HepG2 (cell line): Measurements from ENCODE around the gene SLC41A1. TPM values are rescaled to one million over a fixed set of nuclear protein-coding genes. Genes with fewer than 3 reads are reported as not detected.
A peak's percentile ranks its signal among the peaks of the same experiment; 100 is the strongest.

Experiments
- HCFC1 ChIP-seq: fragments of 150-350 bp; IDR thresholded peaks from 2 replicates; pipeline ENCODE4 v1.6.1; 2014; ENCODE audit warnings: low read depth, low read length
- HDAC2 ChIP-seq: sonication (generic); formaldehyde crosslinking; IDR thresholded peaks from 2 replicates; pipeline ENCODE4 v1.4.0; 2020; ENCODE audit warnings: missing genetic modification reagents
- ISL2 ChIP-seq: sonication (generic); formaldehyde crosslinking; IDR thresholded peaks from 2 replicates; pipeline ENCODE4 v1.5.0; 2020; ENCODE audit warnings: missing genetic modification reagents
- KDM6A ChIP-seq: IDR thresholded peaks from 2 replicates; pipeline ENCODE4 v1.6.1; 2016; ENCODE audit warnings: low read depth
- MAF1 ChIP-seq: sonication (generic); formaldehyde crosslinking; IDR thresholded peaks from 2 replicates; pipeline ENCODE4 v1.5.0; 2020; ENCODE audit warnings: missing genetic modification reagents, borderline replicate concordance
- NFATC3 ChIP-seq: sonication (generic); formaldehyde crosslinking; IDR thresholded peaks from 2 replicates; pipeline ENCODE4 v1.5.1; 2020; ENCODE audit warnings: mild to moderate bottlenecking, missing genetic modification reagents
- ONECUT2 ChIP-seq: sonication (generic); formaldehyde crosslinking; IDR thresholded peaks from 2 replicates; pipeline ENCODE4 v1.4.0; 2020; ENCODE audit warnings: missing genetic modification reagents
- RARG ChIP-seq: sonication (generic); formaldehyde crosslinking; IDR thresholded peaks from 2 replicates; pipeline ENCODE4 v1.4.0; 2020; ENCODE audit warnings: low read depth, mild to moderate bottlenecking, missing genetic modification reagents
- RNF2 ChIP-seq: fragments of 450-650 bp; conservative IDR thresholded peaks from 2 replicates; pipeline ENCODE4 v1.6.1; 2016; ENCODE audit warnings: low read depth
- SP5 ChIP-seq: IDR thresholded peaks from 2 replicates; pipeline ENCODE4 v1.6.1; 2016; ENCODE audit warnings: low read depth, borderline replicate concordance
- SRSF9 ChIP-seq: fragments of 200-400 bp; formaldehyde crosslinking; IDR thresholded peaks from 2 replicates; pipeline ENCODE4 v1.6.1; 2018; ENCODE audit warnings: borderline replicate concordance, mild to moderate bottlenecking, low read depth, low read length; ENCODE audit not compliant: insufficient read depth, poor library complexity, severe bottlenecking
- U2AF2 ChIP-seq: fragments of 200-400 bp; formaldehyde crosslinking; IDR thresholded peaks from 2 replicates; pipeline ENCODE4 v1.6.1; 2017; ENCODE audit warnings: low read depth, mild to moderate bottlenecking, low read length
- YEATS4 ChIP-seq: sonication (generic); formaldehyde crosslinking; IDR thresholded peaks from 2 replicates; pipeline ENCODE4 v1.4.0; 2020; ENCODE audit warnings: missing genetic modification reagents, borderline replicate concordance
- ZNF121 ChIP-seq: sonication (generic); formaldehyde crosslinking; IDR thresholded peaks from 2 replicates; pipeline ENCODE4 v1.5.0; 2020; ENCODE audit warnings: mild to moderate bottlenecking, missing genetic modification reagents
- ZNF138 ChIP-seq: sonication (generic); formaldehyde crosslinking; IDR thresholded peaks from 2 replicates; pipeline ENCODE4 v1.5.0; 2020; ENCODE audit warnings: mild to moderate bottlenecking, low read depth, missing genetic modification reagents
- ZNF256 ChIP-seq: sonication (generic); formaldehyde crosslinking; conservative IDR thresholded peaks from 2 replicates; pipeline ENCODE4 v1.4.0; 2020; ENCODE audit warnings: missing genetic modification reagents
- ZNF343 ChIP-seq: sonication (generic); formaldehyde crosslinking; IDR thresholded peaks from 2 replicates; pipeline ENCODE4 v1.4.0; 2020; ENCODE audit warnings: mild to moderate bottlenecking, missing genetic modification reagents
- ZNF569 ChIP-seq: sonication (generic); formaldehyde crosslinking; IDR thresholded peaks from 2 replicates; pipeline ENCODE4 v1.5.0; 2020; ENCODE audit warnings: mild to moderate bottlenecking, missing genetic modification reagents, moderate library complexity, borderline replicate concordance
- ZNF615 ChIP-seq: sonication (generic); formaldehyde crosslinking; IDR thresholded peaks from 2 replicates; pipeline ENCODE4 v1.5.0; 2020; ENCODE audit warnings: mild to moderate bottlenecking, missing genetic modification reagents, borderline replicate concordance
- ZNF616 ChIP-seq: sonication (generic); formaldehyde crosslinking; IDR thresholded peaks from 2 replicates; pipeline ENCODE4 v1.5.0; 2020; ENCODE audit warnings: low read depth, mild to moderate bottlenecking, missing genetic modification reagents
- ZNF790 ChIP-seq: sonication (generic); formaldehyde crosslinking; IDR thresholded peaks from 2 replicates; pipeline ENCODE4 v1.8.0; 2022; ENCODE audit warnings: missing genetic modification reagents, mild to moderate bottlenecking, borderline replicate concordance
- ZNF878 ChIP-seq: sonication (generic); formaldehyde crosslinking; IDR thresholded peaks from 2 replicates; pipeline ENCODE4 v1.8.1; 2023; ENCODE audit warnings: mild to moderate bottlenecking, missing genetic modification reagents, moderate library complexity
- polyA plus RNA-seq, 8 experiments: library from polyadenylated mRNA; depleted of rRNA in 3 of 8; stranded (reverse) in 7 of 8; unstranded in 1 of 8; fragments of >200 nt; fragmentation: Illumina TruSeq in 4 of 8; extraction: Trizol in 4 of 8; gene quantifications; 2 replicates each; pipeline versions ENCODE4 v1.2.1 to v1.2.3, GENCODE V29; 2011 to 2016; ENCODE audit warnings: low read depth in 4 of 8, missing spikeins in 1 of 8, mixed read lengths in 1 of 8; ENCODE audit not compliant: insufficient read depth in 1 of 8
- total RNA-seq, 5 experiments: library from RNA; depleted of rRNA; stranded (reverse); fragments of >200 nt; fragmentation: Illumina TruSeq; extraction: Trizol; gene quantifications; 2 replicates each; pipeline ENCODE4 v1.2.3, GENCODE V29; 2016; ENCODE audit warnings: low read depth in 1 of 5
- TF ChIP-seq, protein P1 (sequence below): sonication (generic); formaldehyde crosslinking; IDR thresholded peaks from 2 replicates; pipeline ENCODE4 v1.4.0; 2020; ENCODE audit warnings: missing genetic modification reagents
- TF ChIP-seq, protein P2 (sequence below): sonication (generic); formaldehyde crosslinking; IDR thresholded peaks from 2 replicates; pipeline ENCODE4 v1.4.0; 2020; ENCODE audit warnings: mild to moderate bottlenecking, missing genetic modification reagents
- TF ChIP-seq, protein P3 (sequence below): sonication (generic); formaldehyde crosslinking; IDR thresholded peaks from 2 replicates; pipeline ENCODE4 v1.5.0; 2020; ENCODE audit warnings: mild to moderate bottlenecking, missing genetic modification reagents, borderline replicate concordance

SLC41A1 gene
- total and polyA plus RNA-seq, 2 of the 13 experiments (the other 11 are each of a cell fraction or from before 2014, with no cell fraction given): 2.2 to 4.6 TPM

DNA sequence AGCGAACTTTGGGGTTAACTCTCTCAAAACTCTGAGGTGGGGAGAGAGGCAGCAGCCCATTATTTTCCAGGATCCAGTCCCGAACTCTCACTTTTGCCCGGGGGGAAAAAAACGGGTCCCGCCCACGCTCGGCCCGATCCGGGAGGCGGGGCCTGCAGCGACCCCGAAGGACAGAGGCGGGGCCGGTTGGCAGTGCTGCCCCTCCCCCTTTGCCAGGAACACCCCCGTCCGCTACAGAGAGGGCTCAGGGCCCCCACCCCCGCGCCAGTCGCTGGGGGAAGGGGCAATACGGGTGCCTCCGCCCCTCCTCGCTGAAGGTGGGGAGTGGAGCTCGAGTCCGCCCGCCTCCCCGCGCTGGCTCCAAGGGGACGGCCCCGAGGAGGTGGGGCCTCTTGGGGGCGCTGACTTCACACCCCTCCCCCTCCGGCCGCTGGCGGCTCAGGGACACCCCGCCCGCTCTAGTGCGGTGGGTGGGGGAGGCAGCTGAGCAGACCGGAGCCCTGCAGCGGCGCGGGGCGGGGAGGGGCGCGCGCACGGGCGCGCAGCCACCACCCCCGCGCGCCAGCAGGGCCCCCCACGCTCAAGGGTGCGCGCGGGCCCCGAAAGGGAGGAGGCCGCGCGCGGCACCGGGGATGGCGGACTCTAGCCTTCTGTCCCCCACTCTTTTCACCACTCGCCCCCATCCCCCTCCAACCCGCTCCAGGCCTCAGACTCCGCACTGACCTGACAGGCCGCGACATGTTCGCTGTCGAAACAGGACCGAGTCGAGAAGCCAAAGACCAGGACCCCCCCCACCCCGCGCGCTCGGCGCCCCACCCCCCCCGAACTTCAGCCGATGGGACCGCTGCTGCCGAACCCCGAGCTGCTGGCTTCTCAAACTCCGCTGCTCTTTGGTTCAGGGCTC, 63.5 kb downstream of the SLC41A1 start (continued):
- TF ChIP-seq ZNF790 (no peak), NFATC3 (CRISPR knock-in tag) (no peak), ZNF615 (CRISPR knock-in tag) (no peak), HCFC1 (no peak; the same call in 1 of the 2 replicates), RARG (CRISPR knock-in tag) (no peak), ZNF569 (CRISPR knock-in tag) (no peak), YEATS4 (CRISPR knock-in tag) (peak; percentile 60), U2AF2 (no peak), SRSF9 (no peak), RNF2 (no peak; the same call in 1 of the 2 replicates), ZNF343 (no peak), ZNF256 (CRISPR knock-in tag) (no peak), SP5 (peak; percentile 84), ZNF616 (no peak), HDAC2 (peak; percentile 63), ONECUT2 (no peak), ZNF878 (CRISPR knock-in tag) (no peak), MAF1 (CRISPR knock-in tag) (no peak), ISL2 (CRISPR knock-in tag) (peak; percentile 58), ZNF121 (CRISPR knock-in tag) (no peak), KDM6A (CRISPR knock-in tag) (no peak), ZNF138 (CRISPR knock-in tag) (0 out of 2 replicates have a peak, but pooled peaks have one; percentile 44)
- TF ChIP-seq, protein P1, sequence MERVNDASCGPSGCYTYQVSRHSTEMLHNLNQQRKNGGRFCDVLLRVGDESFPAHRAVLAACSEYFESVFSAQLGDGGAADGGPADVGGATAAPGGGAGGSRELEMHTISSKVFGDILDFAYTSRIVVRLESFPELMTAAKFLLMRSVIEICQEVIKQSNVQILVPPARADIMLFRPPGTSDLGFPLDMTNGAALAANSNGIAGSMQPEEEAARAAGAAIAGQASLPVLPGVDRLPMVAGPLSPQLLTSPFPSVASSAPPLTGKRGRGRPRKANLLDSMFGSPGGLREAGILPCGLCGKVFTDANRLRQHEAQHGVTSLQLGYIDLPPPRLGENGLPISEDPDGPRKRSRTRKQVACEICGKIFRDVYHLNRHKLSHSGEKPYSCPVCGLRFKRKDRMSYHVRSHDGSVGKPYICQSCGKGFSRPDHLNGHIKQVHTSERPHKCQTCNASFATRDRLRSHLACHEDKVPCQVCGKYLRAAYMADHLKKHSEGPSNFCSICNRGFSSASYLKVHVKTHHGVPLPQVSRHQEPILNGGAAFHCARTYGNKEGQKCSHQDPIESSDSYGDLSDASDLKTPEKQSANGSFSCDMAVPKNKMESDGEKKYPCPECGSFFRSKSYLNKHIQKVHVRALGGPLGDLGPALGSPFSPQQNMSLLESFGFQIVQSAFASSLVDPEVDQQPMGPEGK (CRISPR knock-in tag): peak; percentile 100
- TF ChIP-seq, protein P2, sequence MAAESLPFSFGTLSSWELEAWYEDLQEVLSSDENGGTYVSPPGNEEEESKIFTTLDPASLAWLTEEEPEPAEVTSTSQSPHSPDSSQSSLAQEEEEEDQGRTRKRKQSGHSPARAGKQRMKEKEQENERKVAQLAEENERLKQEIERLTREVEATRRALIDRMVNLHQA (CRISPR knock-in tag): no peak
- TF ChIP-seq, protein P3, sequence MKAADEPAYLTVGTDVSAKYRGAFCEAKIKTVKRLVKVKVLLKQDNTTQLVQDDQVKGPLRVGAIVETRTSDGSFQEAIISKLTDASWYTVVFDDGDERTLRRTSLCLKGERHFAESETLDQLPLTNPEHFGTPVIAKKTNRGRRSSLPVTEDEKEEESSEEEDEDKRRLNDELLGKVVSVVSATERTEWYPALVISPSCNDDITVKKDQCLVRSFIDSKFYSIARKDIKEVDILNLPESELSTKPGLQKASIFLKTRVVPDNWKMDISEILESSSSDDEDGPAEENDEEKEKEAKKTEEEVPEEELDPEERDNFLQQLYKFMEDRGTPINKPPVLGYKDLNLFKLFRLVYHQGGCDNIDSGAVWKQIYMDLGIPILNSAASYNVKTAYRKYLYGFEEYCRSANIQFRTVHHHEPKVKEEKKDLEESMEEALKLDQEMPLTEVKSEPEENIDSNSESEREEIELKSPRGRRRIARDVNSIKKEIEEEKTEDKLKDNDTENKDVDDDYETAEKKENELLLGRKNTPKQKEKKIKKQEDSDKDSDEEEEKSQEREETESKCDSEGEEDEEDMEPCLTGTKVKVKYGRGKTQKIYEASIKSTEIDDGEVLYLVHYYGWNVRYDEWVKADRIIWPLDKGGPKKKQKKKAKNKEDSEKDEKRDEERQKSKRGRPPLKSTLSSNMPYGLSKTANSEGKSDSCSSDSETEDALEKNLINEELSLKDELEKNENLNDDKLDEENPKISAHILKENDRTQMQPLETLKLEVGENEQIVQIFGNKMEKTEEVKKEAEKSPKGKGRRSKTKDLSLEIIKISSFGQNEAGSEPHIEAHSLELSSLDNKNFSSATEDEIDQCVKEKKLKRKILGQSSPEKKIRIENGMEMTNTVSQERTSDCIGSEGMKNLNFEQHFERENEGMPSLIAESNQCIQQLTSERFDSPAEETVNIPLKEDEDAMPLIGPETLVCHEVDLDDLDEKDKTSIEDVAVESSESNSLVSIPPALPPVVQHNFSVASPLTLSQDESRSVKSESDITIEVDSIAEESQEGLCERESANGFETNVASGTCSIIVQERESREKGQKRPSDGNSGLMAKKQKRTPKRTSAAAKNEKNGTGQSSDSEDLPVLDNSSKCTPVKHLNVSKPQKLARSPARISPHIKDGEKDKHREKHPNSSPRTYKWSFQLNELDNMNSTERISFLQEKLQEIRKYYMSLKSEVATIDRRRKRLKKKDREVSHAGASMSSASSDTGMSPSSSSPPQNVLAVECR (CRISPR knock-in tag): peak; percentile 66; the same call in 1 of the 2 replicates
